Measurements from ENCODE around the gene ZNF470.

The ZNF470 gene

GRCh38 chr19:56566904-56567273 lies 379 bp upstream of the ZNF470 start:
- no peak for TF ChIP-seq CTCF (IDR thresholded peaks at IDR 0.05; ENCODE audit: insufficient read depth, low read length, poor library complexity, severe bottlenecking)
- Histone ChIP-seq H3K36me3 (ENCODE audit: low read length) (no peaks in the 10 kb centered on the region), H3K27me3 (ENCODE audit: low read length) (no peaks in the 10 kb centered on the region), H3K4me2 (ENCODE audit: low read depth, low read length, poor library complexity, severe bottlenecking) (peak overlapping the region; percentile 35), H2AFZ (ENCODE audit: low read depth, low read length, severe bottlenecking) (peak overlapping the region; percentile 80), H3F3A (ENCODE audit: insufficient read depth) (no peaks in the 10 kb centered on the region), H3K9me3 (ENCODE audit: insufficient read depth, low read length) (peaks cover 8% of the 10 kb centered on the region; the same call in 1 of the 2 replicates), H3K9me2 (replicated peaks; ENCODE audit: insufficient read depth, low read length) (no peaks in the 10 kb centered on the region), H4K20me1 (ENCODE audit: low read depth, low read length) (no peaks in the 10 kb centered on the region), H3K4me3 (ENCODE audit: insufficient read depth, low read length, poor library complexity, severe bottlenecking) (peak overlapping the region; percentile 47), H3K27ac (ENCODE audit: low read depth, low read length) (no peak overlapping the region), H3K9ac (ENCODE audit: low read length) (peak overlapping the region; percentile 41; the same call in 1 of the 2 replicates), H3K79me2 (ENCODE audit: insufficient read depth, low read length) (no peaks in the 10 kb centered on the region)

GRCh38 chr19:56572589-56572988 lies 5.3 kb downstream of the ZNF470 start:
- Histone ChIP-seq H3K79me2 (ENCODE audit: insufficient read depth, low read length) (no peaks in the 10 kb centered on the region), H3K36me3 (ENCODE audit: low read length) (peaks cover 2% of the 10 kb centered on the region; the same call in 1 of the 2 replicates), H4K20me1 (ENCODE audit: low read depth, low read length) (no peaks in the 10 kb centered on the region), H3K4me3 (ENCODE audit: insufficient read depth, low read length, poor library complexity, severe bottlenecking) (no peak overlapping the region), H3K27me3 (ENCODE audit: low read length) (no peaks in the 10 kb centered on the region), H3K9ac (ENCODE audit: low read length) (no peak overlapping the region), H3K9me3 (ENCODE audit: insufficient read depth, low read length) (peaks cover 34% of the 10 kb centered on the region; the same call in 1 of the 2 replicates), H3F3A (ENCODE audit: insufficient read depth) (no peaks in the 10 kb centered on the region), H3K27ac (ENCODE audit: low read depth, low read length) (no peak overlapping the region), H3K9me2 (replicated peaks; ENCODE audit: insufficient read depth, low read length) (no peaks in the 10 kb centered on the region), H2AFZ (ENCODE audit: low read depth, low read length, severe bottlenecking) (no peak overlapping the region), H3K4me2 (ENCODE audit: low read depth, low read length, poor library complexity, severe bottlenecking) (no peak overlapping the region)
- no peak for TF ChIP-seq CTCF (IDR thresholded peaks at IDR 0.05; ENCODE audit: insufficient read depth, low read length, poor library complexity, severe bottlenecking)
- TF ChIP-seq EZH2phosphoT487 (conservative IDR thresholded peaks at IDR 0.05; ENCODE audit: low read length): no peak

- no peak overlapping the region for H3K9ac ChIP-seq (ENCODE audit: low read length)
- no peak overlapping the region for H3K4me2 ChIP-seq (ENCODE audit: low read depth, low read length, poor library complexity, severe bottlenecking)
- H3K36me3 ChIP-seq (ENCODE audit: low read length): peaks cover 2% of the 10 kb centered on the region; the same call in 1 of the 2 replicates
- no peak overlapping the region for H3K4me3 ChIP-seq (ENCODE audit: insufficient read depth, low read length, poor library complexity, severe bottlenecking)
- no peaks in the 10 kb centered on the region for H3K27me3 ChIP-seq (ENCODE audit: low read length)
- no peaks in the 10 kb centered on the region for H3K9me2 ChIP-seq (replicated peaks; ENCODE audit: insufficient read depth, low read length)
- H3K9me3 ChIP-seq (ENCODE audit: insufficient read depth, low read length): peaks cover 46% of the 10 kb centered on the region; the same call in 1 of the 2 replicates
- TF ChIP-seq EZH2phosphoT487 (conservative IDR thresholded peaks at IDR 0.05; ENCODE audit: low read length): no peak
- TF ChIP-seq CTCF (IDR thresholded peaks at IDR 0.05; ENCODE audit: insufficient read depth, low read length, poor library complexity, severe bottlenecking): no peak
- H3K79me2 ChIP-seq (ENCODE audit: insufficient read depth, low read length): no peaks in the 10 kb centered on the region
- H3K27ac ChIP-seq (ENCODE audit: low read depth, low read length): no peak overlapping the region
- no peaks in the 10 kb centered on the region for H3F3A ChIP-seq (ENCODE audit: insufficient read depth)
- H2AFZ ChIP-seq (ENCODE audit: low read depth, low read length, severe bottlenecking): no peak overlapping the region
- no peaks in the 10 kb centered on the region for H4K20me1 ChIP-seq (ENCODE audit: low read depth, low read length)
These were observed 6.6 kb downstream of the ZNF470 start for GRCh38 chr19:56573914-56574313.
